Type B pancreatic cell (in vitro differentiated cells): ENCODE measurements around the gene FOXE1. TPM values are rescaled to one million over a fixed set of nuclear protein-coding genes. Genes with fewer than 3 reads are reported as not detected.
A peak's percentile ranks its signal among the peaks of the same experiment; 100 is the strongest.

Experiments
- DNase-seq: peaks from one replicate; pipeline ENCODE4 v3.0.0; 2021; ENCODE audit warnings: mixed read lengths; ENCODE audit not compliant: unreplicated experiment; ENCODE audit errors: extremely low spot score
- H3K27ac Mint-ChIP-seq: 2 replicates; pipeline ENCODE4 v1.8.0; 2021; ENCODE audit warnings: mild to moderate bottlenecking, mixed read lengths
- H3K27me3 Mint-ChIP-seq: 2 replicates; pipeline ENCODE4 v1.8.0; 2021; ENCODE audit warnings: mixed read lengths
- H3K36me3 Mint-ChIP-seq: 2 replicates; pipeline ENCODE4 v1.8.0; 2021; ENCODE audit warnings: mixed read lengths
- H3K4me1 Mint-ChIP-seq: one replicate; pipeline ENCODE4 v1.8.0; 2021; ENCODE audit warnings: mixed read lengths; ENCODE audit not compliant: unreplicated experiment
- H3K4me3 Mint-ChIP-seq: 2 replicates; pipeline ENCODE4 v1.8.0; 2021; ENCODE audit warnings: mild to moderate bottlenecking, mixed read lengths
- H3K9me3 Mint-ChIP-seq: 2 replicates; pipeline ENCODE4 v1.8.0; 2021; ENCODE audit warnings: mixed read lengths
- total RNA-seq: library from RNA; stranded (reverse); gene quantifications from 2 replicates; pipeline ENCODE4 v1.2.1, GENCODE V29; 2021; ENCODE audit warnings: low replicate concordance
- TF ChIP-seq, protein P1 (sequence below): fragments of 200-600 bp; sonication (generic); conservative IDR thresholded peaks from 2 replicates; pipeline ENCODE4 v1.5.0; 2021; ENCODE audit warnings: antibody characterized with exemption, mild to moderate bottlenecking

Gene FOXE1
- total RNA-seq, 1 donor from 2014 or later, result 4.2 TPM

GRCh38 chr9:97876061-97876460 is 23.0 kb downstream of the FOXE1 start:
- H3K4me1 Mint-ChIP-seq, result peaks cover 4% of the 10 kb centered on the region

GRCh38 chr9:97880336-97880735 is 27.3 kb downstream of the FOXE1 start:
- DNase-seq, result no peak
- Mint-ChIP-seq H3K27ac (no peak overlapping the region), H3K9me3 (no peaks in the 10 kb centered on the region), H3K36me3 (no peaks in the 10 kb centered on the region), H3K4me3 (no peak overlapping the region), H3K4me1 (peaks cover 4% of the 10 kb centered on the region), H3K27me3 (peaks cover 45% of the 10 kb centered on the region)
- TF ChIP-seq, protein P1, sequence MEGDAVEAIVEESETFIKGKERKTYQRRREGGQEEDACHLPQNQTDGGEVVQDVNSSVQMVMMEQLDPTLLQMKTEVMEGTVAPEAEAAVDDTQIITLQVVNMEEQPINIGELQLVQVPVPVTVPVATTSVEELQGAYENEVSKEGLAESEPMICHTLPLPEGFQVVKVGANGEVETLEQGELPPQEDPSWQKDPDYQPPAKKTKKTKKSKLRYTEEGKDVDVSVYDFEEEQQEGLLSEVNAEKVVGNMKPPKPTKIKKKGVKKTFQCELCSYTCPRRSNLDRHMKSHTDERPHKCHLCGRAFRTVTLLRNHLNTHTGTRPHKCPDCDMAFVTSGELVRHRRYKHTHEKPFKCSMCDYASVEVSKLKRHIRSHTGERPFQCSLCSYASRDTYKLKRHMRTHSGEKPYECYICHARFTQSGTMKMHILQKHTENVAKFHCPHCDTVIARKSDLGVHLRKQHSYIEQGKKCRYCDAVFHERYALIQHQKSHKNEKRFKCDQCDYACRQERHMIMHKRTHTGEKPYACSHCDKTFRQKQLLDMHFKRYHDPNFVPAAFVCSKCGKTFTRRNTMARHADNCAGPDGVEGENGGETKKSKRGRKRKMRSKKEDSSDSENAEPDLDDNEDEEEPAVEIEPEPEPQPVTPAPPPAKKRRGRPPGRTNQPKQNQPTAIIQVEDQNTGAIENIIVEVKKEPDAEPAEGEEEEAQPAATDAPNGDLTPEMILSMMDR, result no peak

More at GRCh38 chr9:97876061-97876460, 23.0 kb downstream of the FOXE1 start:
- peaks cover 42% of the 10 kb centered on the region for H3K27me3 Mint-ChIP-seq
- H3K4me3 Mint-ChIP-seq, result no peak overlapping the region
- no peaks in the 10 kb centered on the region for H3K36me3 Mint-ChIP-seq
- H3K9me3 Mint-ChIP-seq, result no peaks in the 10 kb centered on the region
- no peak overlapping the region for H3K27ac Mint-ChIP-seq
- TF ChIP-seq, protein P1, result no peak
- DNase-seq, result no peak

- no peak for DNase-seq
- H3K4me3 Mint-ChIP-seq, result no peak overlapping the region
- peaks cover 33% of the 10 kb centered on the region for H3K27me3 Mint-ChIP-seq
- H3K36me3 Mint-ChIP-seq, result no peaks in the 10 kb centered on the region
- no peak overlapping the region for H3K27ac Mint-ChIP-seq
- no peaks in the 10 kb centered on the region for H3K4me1 Mint-ChIP-seq
- H3K9me3 Mint-ChIP-seq, result peaks cover 16% of the 10 kb centered on the region
- TF ChIP-seq, protein P1, result peak; percentile 71
Measured at GRCh38 chr9:97889941-97890887, 37.2 kb downstream of the FOXE1 start.

DNA sequence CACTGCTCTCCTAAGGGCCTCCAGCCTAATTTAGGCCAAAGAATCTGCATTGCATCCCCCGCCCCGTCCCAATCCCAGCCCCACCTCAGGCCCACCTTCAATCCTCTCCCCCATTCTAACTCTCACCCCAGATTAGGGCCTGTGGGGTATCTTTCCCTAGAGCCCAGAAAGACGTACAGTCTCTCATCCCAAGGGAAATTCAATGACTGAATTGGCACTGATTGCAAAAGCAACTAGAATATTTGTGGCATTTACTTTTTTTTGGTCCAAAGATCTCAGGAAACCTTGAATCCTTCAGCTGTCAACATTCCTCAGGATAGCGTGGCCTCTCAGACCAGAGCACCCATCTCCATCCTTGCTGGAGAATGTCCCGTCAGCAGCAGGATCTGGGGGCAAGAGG is 38.7 kb downstream of the FOXE1 start:
- no peaks in the 10 kb centered on the region for H3K4me1 Mint-ChIP-seq
- no peak overlapping the region for H3K4me3 Mint-ChIP-seq
- TF ChIP-seq, protein P1, result no peak
- H3K27me3 Mint-ChIP-seq, result peaks cover 33% of the 10 kb centered on the region
- no peak for DNase-seq
- no peaks in the 10 kb centered on the region for H3K36me3 Mint-ChIP-seq
- H3K9me3 Mint-ChIP-seq, result peaks cover 16% of the 10 kb centered on the region
- no peak overlapping the region for H3K27ac Mint-ChIP-seq

DNA sequence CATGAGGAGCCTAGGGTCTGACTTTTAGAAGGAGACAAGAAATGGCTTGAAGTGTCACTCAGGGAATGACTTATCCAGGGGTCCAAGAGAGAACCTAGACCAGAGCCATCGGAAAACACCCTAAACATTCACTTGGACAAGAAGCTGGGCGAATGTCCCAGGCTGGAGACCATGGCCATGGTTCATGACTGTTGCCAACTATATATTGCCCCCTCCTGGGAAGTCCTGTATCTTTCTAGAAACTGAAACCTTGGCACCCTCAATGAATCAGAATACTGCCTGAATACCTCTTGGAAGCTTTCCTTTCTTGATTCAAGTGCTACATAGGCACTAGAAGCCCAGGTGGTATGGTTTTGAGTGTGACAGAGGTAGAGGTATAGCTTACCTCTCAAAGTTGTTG is 39.4 kb downstream of the FOXE1 start:
- H3K27me3 Mint-ChIP-seq, result peaks cover 33% of the 10 kb centered on the region
- no peak for DNase-seq
- peaks cover 3% of the 10 kb centered on the region for H3K36me3 Mint-ChIP-seq
- H3K4me1 Mint-ChIP-seq, result no peaks in the 10 kb centered on the region
- TF ChIP-seq, protein P1, result no peak
- peaks cover 16% of the 10 kb centered on the region for H3K9me3 Mint-ChIP-seq
- no peak overlapping the region for H3K27ac Mint-ChIP-seq
- no peak overlapping the region for H3K4me3 Mint-ChIP-seq
